Measurements from ENCODE around the gene UBE2R2. TPM values are rescaled to one million over a fixed set of nuclear protein-coding genes. Genes with fewer than 3 reads are reported as not detected.
A peak's percentile ranks its signal among the peaks of the same experiment; 100 is the strongest.
"Not testable (repeated sequence)": the region's sequence is repeated elsewhere in the genome, so short reads cannot be mapped to it uniquely, and the experiment has no call there.

UBE2R2 gene
- total RNA-seq, 1 donor from 2014 or later: 57.7 TPM

GRCh38 chr9:33868440-33868973, 51.5 kb downstream of the UBE2R2 start:
- H3K4me3 Mint-ChIP-seq (ENCODE audit: unreplicated experiment): no peak overlapping the region
- no peaks in the 10 kb centered on the region for H3K9me3 Mint-ChIP-seq (ENCODE audit: unreplicated experiment)
- no peaks in the 10 kb centered on the region for H3K36me3 Mint-ChIP-seq (ENCODE audit: low read depth, unreplicated experiment)
- H3K27me3 Mint-ChIP-seq (ENCODE audit: unreplicated experiment): no peaks in the 10 kb centered on the region
- H3K27ac Mint-ChIP-seq (ENCODE audit: unreplicated experiment): no peak overlapping the region
- H3K4me1 Mint-ChIP-seq (ENCODE audit: unreplicated experiment): no peaks in the 10 kb centered on the region
- TF ChIP-seq CTCF (IDR thresholded peaks at IDR 0.05; ENCODE audit: unreplicated experiment): no peak
- no peak for DNase-seq (ENCODE audit: low spot score)

GRCh38 chr9:33869243-33869642, 52.3 kb downstream of the UBE2R2 start:
- H3K27me3 Mint-ChIP-seq (ENCODE audit: unreplicated experiment); H3K9me3 Mint-ChIP-seq (ENCODE audit: unreplicated experiment); DNase-seq (ENCODE audit: low spot score); H3K4me3 Mint-ChIP-seq (ENCODE audit: unreplicated experiment); H3K27ac Mint-ChIP-seq (ENCODE audit: unreplicated experiment); H3K4me1 Mint-ChIP-seq (ENCODE audit: unreplicated experiment); H3K36me3 Mint-ChIP-seq (ENCODE audit: low read depth, unreplicated experiment): not testable (repeated sequence)

- DNase-seq (ENCODE audit: low spot score): no peak
- H3K4me1 Mint-ChIP-seq (ENCODE audit: unreplicated experiment): peaks cover 5% of the 10 kb centered on the region
- H3K4me3 Mint-ChIP-seq (ENCODE audit: unreplicated experiment): no peak overlapping the region
- no peaks in the 10 kb centered on the region for H3K36me3 Mint-ChIP-seq (ENCODE audit: low read depth, unreplicated experiment)
- no peaks in the 10 kb centered on the region for H3K27me3 Mint-ChIP-seq (ENCODE audit: unreplicated experiment)
- no peak for TF ChIP-seq CTCF (IDR thresholded peaks at IDR 0.05; ENCODE audit: unreplicated experiment)
- H3K9me3 Mint-ChIP-seq (ENCODE audit: unreplicated experiment): no peaks in the 10 kb centered on the region
- H3K27ac Mint-ChIP-seq (ENCODE audit: unreplicated experiment): no peak overlapping the region
These were observed 60.9 kb downstream of the UBE2R2 start for GRCh38 chr9:33877727-33878489.

- Mint-ChIP-seq H3K27me3 (ENCODE audit: unreplicated experiment) (no peaks in the 10 kb centered on the region), H3K36me3 (ENCODE audit: low read depth, unreplicated experiment) (no peaks in the 10 kb centered on the region), H3K27ac (ENCODE audit: unreplicated experiment) (peak overlapping the region; percentile 34), H3K4me3 (ENCODE audit: unreplicated experiment) (no peak overlapping the region), H3K9me3 (ENCODE audit: unreplicated experiment) (no peaks in the 10 kb centered on the region), H3K4me1 (ENCODE audit: unreplicated experiment) (peaks cover 5% of the 10 kb centered on the region)
- TF ChIP-seq CTCF (IDR thresholded peaks at IDR 0.05; ENCODE audit: unreplicated experiment): no peak
- no peak for DNase-seq (ENCODE audit: low spot score)
These were observed 61.9 kb downstream of the UBE2R2 start for GRCh38 chr9:33878691-33879366.

- Mint-ChIP-seq H3K4me3 (ENCODE audit: unreplicated experiment) (no peak overlapping the region), H3K36me3 (ENCODE audit: low read depth, unreplicated experiment) (no peaks in the 10 kb centered on the region), H3K4me1 (ENCODE audit: unreplicated experiment) (peaks cover 13% of the 10 kb centered on the region), H3K27ac (ENCODE audit: unreplicated experiment) (no peak overlapping the region), H3K27me3 (ENCODE audit: unreplicated experiment) (no peaks in the 10 kb centered on the region), H3K9me3 (ENCODE audit: unreplicated experiment) (no peaks in the 10 kb centered on the region)
- DNase-seq (ENCODE audit: low spot score): no peak
- TF ChIP-seq CTCF (IDR thresholded peaks at IDR 0.05; ENCODE audit: unreplicated experiment): no peak
These were observed 63.5 kb downstream of the UBE2R2 start for GRCh38 chr9:33880211-33881089.
